CD1c-positive myeloid dendritic cell (primary cell): Measurements from ENCODE around the gene RBM17.
"Not testable (repeated sequence)": the region's sequence is repeated elsewhere in the genome, so short reads cannot be mapped to it uniquely, and the experiment has no call there.

Experiments used
- DNase-seq: peaks from one replicate; pipeline ENCODE4 v3.0.0-alpha.2; 2016; ENCODE audit errors: extremely low spot score

RBM17 gene

GRCh38 chr10:6056411-6057135 is 32.3 kb upstream of the RBM17 start:
- no peak for DNase-seq

- no peak for DNase-seq
Measured at GRCh38 chr10:6058682-6059475, 30.0 kb upstream of the RBM17 start.

GRCh38 chr10:6059506-6059905 is 29.3 kb upstream of the RBM17 start:
- no peak for DNase-seq

- no peak for DNase-seq
Measured at GRCh38 chr10:6061056-6061455, 27.8 kb upstream of the RBM17 start.

GRCh38 chr10:6062101-6062771 is 26.6 kb upstream of the RBM17 start, which contains the start of gene IL2RA:
TSS of gene IL2RA (minus strand) at chr10:6062367. CDS start at chr10:6062151, 216 bp downstream.
- DNase-seq, result peak; percentile 57

GRCh38 chr10:6064119-6064518 is 24.7 kb upstream of the RBM17 start:
- no peak for DNase-seq

- not testable (repeated sequence) for DNase-seq
Measured at GRCh38 chr10:6064726-6065125, 24.1 kb upstream of the RBM17 start.

- DNase-seq, result no peak
Measured at GRCh38 chr10:6065406-6065805, 23.4 kb upstream of the RBM17 start.

- peak; percentile 44 for DNase-seq
Measured at GRCh38 chr10:6065835-6066234, 23.0 kb upstream of the RBM17 start.

- no peak for DNase-seq
Measured at GRCh38 chr10:6067457-6067856, 21.4 kb upstream of the RBM17 start.

GRCh38 chr10:6068006-6068405 is 20.8 kb upstream of the RBM17 start:
- DNase-seq, result no peak

- peak; percentile 74 for DNase-seq
Measured at GRCh38 chr10:6068422-6068821, 20.4 kb upstream of the RBM17 start.

- no peak for DNase-seq
Measured at GRCh38 chr10:6069081-6069931, 19.5 kb upstream of the RBM17 start.

- peak; percentile 58 for DNase-seq
Measured at GRCh38 chr10:6070660-6071059, 18.2 kb upstream of the RBM17 start.

- peak; percentile 34 for DNase-seq
Measured at GRCh38 chr10:6071181-6072175, 17.4 kb upstream of the RBM17 start.

- peak; percentile 45 for DNase-seq
Measured at GRCh38 chr10:6072215-6072934, 16.5 kb upstream of the RBM17 start.

- DNase-seq, result peak; percentile 58
Measured at GRCh38 chr10:6074489-6075301, 14.1 kb upstream of the RBM17 start.

- no peak for DNase-seq
Measured at GRCh38 chr10:6077071-6077675, 11.7 kb upstream of the RBM17 start.
